WERI-Rb-1 (cell line): ENCODE measurements around the gene MBD4.

ENCODE experiments used
- DNase-seq: peaks from one replicate; pipeline ENCODE4 v3.0.0-alpha.2; 2020
- H3K27ac ChIP-seq: fragments of 250-450 bp; sonication (Bioruptor Pico); 2 replicates; pipeline ENCODE4 v1.5.1; 2020; ENCODE audit warnings: mild to moderate bottlenecking, moderate library complexity
- H3K27me3 ChIP-seq: fragments of 250-450 bp; sonication (Bioruptor Pico); 2 replicates; pipeline ENCODE4 v1.5.1; 2021; ENCODE audit warnings: mild to moderate bottlenecking, low read depth, moderate library complexity; ENCODE audit not compliant: insufficient read depth, severe bottlenecking
- H3K36me3 ChIP-seq: fragments of 250-450 bp; sonication (Bioruptor Pico); 2 replicates; pipeline ENCODE4 v1.5.1; 2020; ENCODE audit warnings: mild to moderate bottlenecking, moderate library complexity
- H3K4me3 ChIP-seq: 2 replicates; pipeline ENCODE4 v1.5.1; 2011; ENCODE audit warnings: low read depth, mild to moderate bottlenecking, control low read depth, low read length
- H3K9me3 ChIP-seq: fragments of 250-450 bp; sonication (Bioruptor Pico); 2 replicates; pipeline ENCODE4 v1.5.1; 2021; ENCODE audit warnings: mild to moderate bottlenecking, moderate library complexity; ENCODE audit not compliant: severe bottlenecking
- CTCF ChIP-seq: IDR thresholded peaks from 2 replicates; pipeline ENCODE4 v1.5.1; 2011; ENCODE audit warnings: low read depth, mild to moderate bottlenecking, control low read depth, inconsistent platforms, low read length

MBD4 gene

GRCh38 chr3:129433565-129433964 lies 6.2 kb downstream of the MBD4 start:
- Histone ChIP-seq H3K27ac (no peak overlapping the region), H3K9me3 (no peaks in the 10 kb centered on the region), H3K27me3 (no peaks in the 10 kb centered on the region), H3K4me3 (no peak overlapping the region), H3K36me3 (peaks cover 80% of the 10 kb centered on the region)
- no peak for DNase-seq
- TF ChIP-seq CTCF, result no peak

DNA sequence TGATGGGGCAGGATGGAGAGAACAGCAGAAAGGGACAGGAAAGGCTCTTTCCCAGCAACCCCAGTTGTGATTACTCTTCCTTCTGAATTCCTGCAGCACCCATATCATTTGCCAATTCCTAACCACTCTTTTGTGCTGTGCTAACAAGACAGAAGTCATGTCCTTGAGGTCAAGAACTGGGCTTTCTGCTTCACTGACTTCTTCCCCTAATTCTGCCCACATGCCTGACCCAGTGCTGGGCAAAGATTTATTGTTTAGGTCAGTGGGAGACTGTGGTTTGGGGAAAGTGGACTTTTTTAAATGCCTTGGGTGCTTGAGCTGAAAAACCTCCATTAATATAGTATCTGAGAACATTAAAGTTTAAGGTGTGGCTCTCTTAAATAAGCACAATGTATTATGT lies 7.1 kb downstream of the MBD4 start:
- Histone ChIP-seq H3K27me3 (no peaks in the 10 kb centered on the region), H3K9me3 (no peaks in the 10 kb centered on the region), H3K36me3 (peaks cover 74% of the 10 kb centered on the region), H3K4me3 (no peak overlapping the region), H3K27ac (no peak overlapping the region)
- TF ChIP-seq CTCF, result no peak
- DNase-seq, result no peak

DNA sequence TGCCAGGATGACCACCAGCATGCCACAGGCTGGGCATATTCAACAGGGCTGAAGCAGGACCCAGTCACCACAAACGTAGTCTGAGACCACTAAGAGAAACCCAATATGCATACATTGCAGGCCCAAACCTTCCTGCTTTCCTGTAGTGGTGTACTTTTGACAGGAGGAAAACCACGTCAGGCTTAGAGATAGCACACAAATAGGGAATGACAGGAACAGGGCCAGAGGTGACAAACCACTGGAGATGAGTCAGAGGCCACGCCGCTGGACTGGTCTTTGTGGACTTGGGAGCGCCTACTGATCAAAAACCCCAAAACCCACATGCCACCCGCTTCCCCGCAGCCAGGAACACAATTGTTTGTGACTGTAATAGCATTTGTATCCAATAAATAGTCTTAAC lies 7.7 kb downstream of the MBD4 start:
- Histone ChIP-seq H3K27ac (no peak overlapping the region), H3K27me3 (no peaks in the 10 kb centered on the region), H3K4me3 (no peak overlapping the region), H3K36me3 (peaks cover 67% of the 10 kb centered on the region), H3K9me3 (no peaks in the 10 kb centered on the region)
- DNase-seq, result no peak
- TF ChIP-seq CTCF, result no peak

DNA sequence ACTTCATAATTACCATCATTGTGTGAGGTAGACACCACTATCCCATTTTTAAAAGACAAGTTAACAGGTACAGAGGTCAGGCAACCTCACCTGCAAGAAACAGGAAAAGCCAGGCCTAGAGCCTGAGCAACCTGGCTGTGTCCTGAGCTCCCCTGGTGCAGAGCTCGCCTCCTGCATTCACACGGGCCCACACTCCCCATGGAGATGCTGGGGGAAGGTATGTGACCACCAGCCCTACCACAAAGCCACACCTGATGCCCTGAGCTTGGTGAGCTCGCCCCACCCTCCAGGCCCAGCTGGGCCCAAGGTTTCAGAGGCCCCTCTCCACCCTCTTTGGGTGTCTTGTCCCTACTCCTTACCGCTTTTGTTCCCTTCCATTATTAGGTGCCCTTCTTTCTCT lies 10.1 kb downstream of the MBD4 start:
- DNase-seq, result no peak
- Histone ChIP-seq H3K36me3 (peaks cover 46% of the 10 kb centered on the region), H3K27me3 (no peaks in the 10 kb centered on the region), H3K9me3 (no peaks in the 10 kb centered on the region), H3K4me3 (no peak overlapping the region), H3K27ac (no peak overlapping the region; the same call in 1 of the 2 replicates)
- no peak for TF ChIP-seq CTCF

DNA sequence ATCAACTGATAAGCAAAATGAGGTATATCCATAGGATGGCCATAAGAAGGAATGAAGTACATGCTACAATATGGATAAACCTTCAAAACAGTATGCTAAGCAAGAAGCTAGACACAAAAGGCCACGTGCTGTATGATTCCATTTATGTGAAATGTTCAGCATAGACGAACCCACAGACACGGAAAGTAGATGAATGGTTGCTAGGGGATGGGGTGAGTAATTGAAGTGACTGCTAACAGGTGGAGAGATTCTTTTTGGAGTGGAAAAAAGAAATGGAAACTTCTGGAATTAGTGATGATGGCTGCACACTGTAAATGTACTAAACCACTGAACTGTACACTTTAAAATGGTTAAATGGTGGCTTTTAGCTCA lies 10.7 kb downstream of the MBD4 start:
- H3K4me3 ChIP-seq, result no peak overlapping the region; the same call in 1 of the 2 replicates
- no peaks in the 10 kb centered on the region for H3K9me3 ChIP-seq
- no peaks in the 10 kb centered on the region for H3K27me3 ChIP-seq
- no peak for TF ChIP-seq CTCF
- DNase-seq, result no peak
- peaks cover 40% of the 10 kb centered on the region for H3K36me3 ChIP-seq
- peak overlapping the region; percentile 56 for H3K27ac ChIP-seq

DNA sequence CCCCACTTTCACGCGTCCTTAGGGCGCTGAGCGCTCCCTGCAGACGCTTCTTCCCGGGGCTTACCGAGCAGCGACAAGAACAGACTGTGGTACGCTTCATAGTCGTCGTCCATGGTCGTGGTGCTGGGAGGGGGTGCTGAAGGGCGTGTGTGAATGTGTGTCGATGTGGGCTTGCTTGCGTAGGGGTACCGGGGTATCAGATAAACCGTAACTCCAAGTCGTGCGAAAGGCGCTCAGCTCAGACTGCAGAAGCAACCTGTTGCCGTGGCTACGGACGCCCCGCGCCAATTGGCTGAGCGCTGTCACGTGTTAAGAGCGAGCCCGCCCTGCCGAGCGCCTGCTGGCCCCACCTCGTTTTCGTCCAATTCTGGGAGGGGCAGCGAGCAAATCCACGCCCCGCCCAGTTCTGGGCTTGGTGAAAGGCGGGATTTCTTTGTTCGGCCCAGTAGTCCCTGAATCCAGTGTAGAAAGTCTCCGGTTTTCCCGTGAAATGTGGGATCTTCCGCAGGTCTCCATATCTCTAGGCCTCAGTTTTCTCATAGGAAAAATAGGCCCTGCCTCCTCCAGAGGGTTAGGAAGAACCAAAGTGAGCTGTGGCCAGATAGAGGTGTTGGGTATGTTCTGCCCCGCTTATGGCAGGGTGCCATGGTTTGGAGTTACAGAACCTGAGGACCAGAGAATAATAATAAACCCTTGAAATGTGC lies 11.2 kb downstream of the MBD4 start, which contains the start of gene EFCAB12:
Gene EFCAB12 (minus strand): TSS at position 261 of the 704 bp plus-strand sequence. CDS start 148 bp downstream, at position 113.
- H3K27me3 ChIP-seq, result no peaks in the 10 kb centered on the region
- H3K27ac ChIP-seq, result peak within 1 kb of the TSS; percentile 56
- H3K9me3 ChIP-seq, result no peaks in the 10 kb centered on the region
- TF ChIP-seq CTCF, result no peak
- DNase-seq, result peak; percentile 95
- peaks cover 35% of the 10 kb centered on the region for H3K36me3 ChIP-seq
- H3K4me3 ChIP-seq, result peak within 1 kb of the TSS; percentile 64
